HPDE6-E6E7 (cell line): ENCODE measurements around the gene ELP1.
"Not testable (repeated sequence)": the region's sequence is repeated elsewhere in the genome, so short reads cannot be mapped to it uniquely, and the experiment has no call there.

Experiments
- DNase-seq: peaks from one replicate; pipeline ENCODE4 v3.0.0; 2011; ENCODE audit warnings: missing footprints; ENCODE audit errors: extremely low spot score

Gene ELP1

GRCh38 chr9:108854641-108855528, 79.0 kb downstream of the ELP1 start:
- DNase-seq, result no peak

GRCh38 chr9:108854094-108854493, 79.8 kb downstream of the ELP1 start:
- DNase-seq, result no peak

- no peak for DNase-seq
Observed at GRCh38 chr9:108852079-108852478, 81.8 kb downstream of the ELP1 start.

GRCh38 chr9:108851138-108851537, 82.8 kb downstream of the ELP1 start:
- DNase-seq, result no peak

- no peak for DNase-seq
Observed at GRCh38 chr9:108850293-108850897, 83.5 kb downstream of the ELP1 start.

- not testable (repeated sequence) for DNase-seq
Observed at GRCh38 chr9:108848296-108848695, 85.6 kb downstream of the ELP1 start.

- no peak for DNase-seq
Observed at GRCh38 chr9:108845947-108846346, 88.0 kb downstream of the ELP1 start.

- DNase-seq, result no peak
Observed at GRCh38 chr9:108845507-108845906, 88.4 kb downstream of the ELP1 start.

GRCh38 chr9:108844856-108845255, 89.1 kb downstream of the ELP1 start:
- no peak for DNase-seq

GRCh38 chr9:108844391-108844790, 89.5 kb downstream of the ELP1 start:
- no peak for DNase-seq

GRCh38 chr9:108842610-108843295, 91.2 kb downstream of the ELP1 start:
- no peak for DNase-seq

GRCh38 chr9:108839561-108839960, 94.4 kb downstream of the ELP1 start:
- not testable (repeated sequence) for DNase-seq

- DNase-seq, result no peak
Observed at GRCh38 chr9:108838017-108838416, 95.9 kb downstream of the ELP1 start.

- DNase-seq, result no peak
Observed at GRCh38 chr9:108837530-108837929, 96.4 kb downstream of the ELP1 start.

- no peak for DNase-seq
Observed at GRCh38 chr9:108836781-108837180, 97.1 kb downstream of the ELP1 start.

- no peak for DNase-seq
Observed at GRCh38 chr9:108836319-108836718, 97.6 kb downstream of the ELP1 start.

- no peak for DNase-seq
Observed at GRCh38 chr9:108835831-108836230, 98.1 kb downstream of the ELP1 start.

- peak; percentile 61 for DNase-seq
Observed at GRCh38 chr9:108834959-108835665, 98.8 kb downstream of the ELP1 start.

- DNase-seq, result no peak
Observed at GRCh38 chr9:108832179-108832500, 101.8 kb downstream of the ELP1 start.

GRCh38 chr9:108831496-108832178, 102.3 kb downstream of the ELP1 start:
- peak; percentile 41 for DNase-seq

- DNase-seq, result no peak
Observed at GRCh38 chr9:108830272-108830671, 103.7 kb downstream of the ELP1 start.

GRCh38 chr9:108823829-108824228, 110.1 kb downstream of the ELP1 start:
- no peak for DNase-seq
